HG02759 (cell line): ENCODE data around the gene ARL15.

ENCODE experiments used
- ATAC-seq: cut with Tn5 transposase; IDR thresholded peaks from one replicate; pipeline ENCODE4 v1.9.1; 2021; ENCODE audit warnings: mild to moderate bottlenecking, moderate library complexity; ENCODE audit not compliant: unreplicated experiment

ARL15 gene

GRCh38 chr5:53948598-53948997 is 361.8 kb downstream of the ARL15 start:
- no peak for ATAC-seq

GRCh38 chr5:53946405-53947100 is 363.8 kb downstream of the ARL15 start:
- no peak for ATAC-seq

DNA sequence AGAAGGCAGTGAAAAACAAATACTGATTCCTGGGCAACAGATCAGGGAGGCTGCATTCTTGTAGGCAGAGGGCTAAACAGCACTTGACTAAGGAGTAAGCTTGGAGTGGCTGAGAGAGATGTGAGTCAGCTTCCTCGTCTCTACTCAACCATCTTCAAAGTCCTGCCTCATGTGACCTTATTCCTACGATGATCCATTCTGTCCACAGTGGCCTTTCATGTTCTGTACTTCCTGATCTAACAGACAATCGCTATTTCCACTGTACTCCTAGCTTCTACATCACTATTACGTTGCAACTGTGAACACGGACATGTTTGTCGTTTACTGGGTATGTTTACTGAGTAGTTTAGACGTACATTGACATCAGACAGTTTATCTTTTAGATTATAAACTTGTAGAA is 365.4 kb downstream of the ARL15 start:
- no peak for ATAC-seq

DNA sequence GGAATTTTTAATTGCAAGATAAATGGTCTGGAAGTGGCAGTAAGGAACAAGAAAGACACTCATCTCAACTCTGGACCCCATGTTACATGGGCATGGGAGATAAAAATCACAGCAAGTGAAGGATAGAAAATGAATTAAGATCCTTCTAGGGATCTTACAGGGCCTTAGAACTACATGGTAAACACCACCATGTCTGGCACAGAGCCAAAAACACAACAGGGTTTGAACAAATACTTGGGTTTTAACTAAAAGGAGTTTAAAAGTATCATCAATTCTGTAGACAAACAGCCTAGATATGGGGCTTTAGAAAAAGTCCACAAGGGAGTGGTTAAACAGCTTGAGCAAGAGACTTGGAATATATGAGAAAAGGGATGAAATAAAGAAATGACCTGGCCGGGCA is 366.4 kb downstream of the ARL15 start:
- no peak for ATAC-seq

GRCh38 chr5:53942724-53943123 is 367.6 kb downstream of the ARL15 start:
- no peak for ATAC-seq

- ATAC-seq, result no peak
Measured at GRCh38 chr5:53940921-53941320, 369.5 kb downstream of the ARL15 start.

GRCh38 chr5:53937467-53937866 is 372.9 kb downstream of the ARL15 start:
- ATAC-seq, result no peak

DNA sequence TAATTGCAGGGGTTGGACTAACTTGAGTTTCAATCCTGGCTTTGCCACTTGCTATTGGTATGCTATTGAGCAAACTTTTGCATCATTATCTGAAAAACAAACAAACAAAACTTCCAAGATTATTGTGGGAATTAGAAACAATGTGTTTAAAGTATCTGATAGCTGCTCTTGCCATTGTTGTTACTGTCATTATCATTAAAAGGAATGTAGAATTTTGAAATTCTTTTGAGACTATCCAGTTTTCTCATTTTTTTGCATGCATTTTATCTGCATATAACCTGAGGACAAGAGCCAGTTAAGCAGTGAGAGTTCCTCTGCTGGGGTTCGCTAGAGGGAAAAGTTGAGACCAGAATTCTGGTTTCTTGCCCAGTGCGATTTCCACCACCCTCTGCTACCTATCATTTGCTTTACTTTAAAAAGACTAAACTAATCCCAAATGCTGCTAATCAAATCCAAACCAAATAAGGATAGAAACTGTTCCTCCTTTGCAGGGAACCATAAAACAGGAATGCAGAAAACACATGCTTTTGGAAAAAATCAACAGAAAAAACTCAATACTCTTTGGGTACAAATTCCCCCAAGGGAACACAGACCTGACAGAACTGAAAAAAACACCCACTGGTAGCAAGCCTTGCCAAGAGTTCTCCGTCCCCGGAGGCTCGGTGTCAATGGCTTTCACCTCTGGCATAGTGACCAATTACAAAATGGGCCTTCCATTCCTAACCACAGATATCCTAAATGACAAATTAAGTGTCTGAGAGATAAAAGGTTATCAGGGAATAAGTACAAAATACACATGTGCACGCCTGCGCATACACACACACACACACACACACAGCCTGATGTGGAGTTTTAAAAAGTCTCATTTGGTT is 373.7 kb downstream of the ARL15 start:
- ATAC-seq, result no peak

DNA sequence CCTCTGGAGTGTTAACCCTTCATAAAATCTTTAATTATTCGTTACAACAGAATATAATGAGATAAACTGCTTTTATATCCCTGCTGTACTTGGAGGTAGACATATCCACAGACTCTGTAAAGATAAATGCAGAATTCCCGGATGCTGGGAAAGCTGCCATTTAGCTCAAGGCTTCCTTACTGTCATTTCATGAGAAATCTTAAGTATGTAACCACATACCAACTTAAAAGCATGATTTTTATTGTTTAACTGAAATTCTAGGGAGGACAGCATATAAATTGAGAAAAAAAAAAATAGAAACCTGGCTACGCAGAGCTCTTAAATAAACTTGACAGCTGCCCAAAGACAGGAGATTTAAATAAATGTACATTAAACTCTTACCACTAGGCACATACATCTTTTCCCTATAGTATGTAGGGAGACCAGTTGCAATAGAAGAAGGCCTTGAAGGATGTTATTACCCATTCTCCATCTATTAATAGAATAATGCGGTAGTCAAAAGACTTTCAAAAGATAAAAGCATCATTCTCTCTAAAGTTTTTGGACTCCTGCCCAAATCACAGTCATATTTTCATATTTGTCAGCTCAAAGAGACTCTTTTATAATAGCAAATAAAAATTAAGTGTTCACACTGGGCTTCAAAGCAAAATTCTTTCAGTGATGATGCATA is 376.1 kb downstream of the ARL15 start:
- ATAC-seq, result no peak

DNA sequence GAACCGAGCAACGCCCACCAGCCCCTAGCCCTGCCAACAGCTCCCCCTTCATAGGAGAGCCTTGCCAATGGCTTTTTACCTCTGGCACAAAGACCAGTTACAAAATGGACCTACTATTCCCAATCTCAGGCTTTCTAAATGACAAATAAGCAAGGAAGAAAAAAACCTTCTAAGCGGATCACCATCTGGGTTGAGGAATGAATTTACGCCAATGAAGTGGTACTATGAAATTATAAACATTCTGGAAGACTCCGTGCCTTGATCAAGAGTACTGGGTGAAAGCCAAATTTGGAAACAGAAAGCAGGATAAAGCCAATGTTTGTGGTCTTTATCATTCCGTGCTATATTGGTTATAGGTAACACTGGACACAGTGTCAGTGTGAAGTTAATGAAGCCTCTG is 378.0 kb downstream of the ARL15 start:
- ATAC-seq, result no peak

- ATAC-seq, result no peak
Measured at GRCh38 chr5:53930457-53930856, 379.9 kb downstream of the ARL15 start.

- no peak for ATAC-seq
Measured at GRCh38 chr5:53929570-53929969, 380.8 kb downstream of the ARL15 start.

- no peak for ATAC-seq
Measured at GRCh38 chr5:53929152-53929551, 381.2 kb downstream of the ARL15 start.

DNA sequence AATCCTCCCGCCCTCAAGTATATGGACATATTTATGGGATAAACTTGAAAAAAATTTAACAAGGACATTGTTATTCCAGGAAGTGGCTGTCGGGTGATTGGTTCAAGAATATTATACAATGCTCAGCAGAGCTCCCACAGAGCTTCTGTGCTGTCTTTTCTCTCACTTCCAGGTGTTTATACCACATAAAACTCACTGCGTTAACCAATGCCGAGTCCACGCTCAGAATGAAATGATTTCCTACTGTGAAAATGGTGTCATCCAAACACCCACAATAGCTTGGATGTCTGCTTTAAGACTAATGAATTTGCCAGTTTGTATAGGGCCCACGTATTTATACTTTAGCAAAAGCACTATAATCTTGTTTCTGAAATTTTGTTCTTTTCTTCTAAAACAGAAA is 381.7 kb downstream of the ARL15 start:
- ATAC-seq, result no peak

DNA sequence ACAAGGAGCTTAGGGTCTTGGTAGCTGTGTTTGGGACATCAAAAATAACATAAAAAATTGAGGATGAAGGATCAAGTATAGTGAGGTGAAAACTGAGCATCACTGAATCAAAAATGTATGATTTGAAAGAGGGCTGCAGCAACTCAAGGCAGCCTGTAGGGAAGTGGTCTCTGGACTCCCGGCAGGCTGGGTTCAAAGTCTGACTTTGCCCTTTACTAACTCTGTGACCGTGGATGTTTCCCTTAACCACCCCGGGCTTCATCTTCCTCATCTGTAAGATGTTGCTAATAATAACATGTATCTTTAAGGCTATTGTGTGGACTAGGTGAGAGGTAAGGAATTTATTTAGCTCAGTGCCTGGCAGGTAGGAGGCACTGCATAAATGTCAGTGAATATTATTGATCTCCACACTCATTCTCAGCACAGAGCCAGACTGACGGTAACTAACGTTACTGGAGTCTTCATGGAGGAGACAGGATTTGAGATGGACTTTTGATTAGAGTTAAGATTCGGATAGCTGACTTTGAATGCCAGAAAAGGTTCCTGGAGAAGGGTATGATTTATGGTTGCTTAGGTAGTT is 382.6 kb downstream of the ARL15 start:
- ATAC-seq, result no peak

GRCh38 chr5:53926026-53926425 is 384.3 kb downstream of the ARL15 start:
- ATAC-seq, result no peak

DNA sequence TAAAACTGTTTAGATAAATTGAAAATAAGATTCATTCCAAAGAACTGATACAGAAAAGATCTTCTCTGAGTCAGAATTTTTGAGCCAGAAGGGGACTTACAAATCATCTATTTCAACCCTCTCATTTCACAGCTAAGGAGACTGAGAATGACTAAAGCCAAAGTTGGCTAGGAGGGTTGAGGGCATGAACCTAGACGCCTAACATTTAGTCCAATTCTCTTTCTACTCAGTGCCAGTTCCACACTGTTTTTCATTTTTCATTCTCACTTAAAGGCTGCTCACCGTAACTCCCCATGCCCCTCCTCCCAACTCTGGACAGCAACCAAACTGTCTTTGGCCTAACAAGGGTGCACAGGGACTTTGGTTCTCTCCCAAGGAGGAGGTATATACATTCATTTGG is 386.0 kb downstream of the ARL15 start:
- no peak for ATAC-seq

- no peak for ATAC-seq
Measured at GRCh38 chr5:53923961-53924360, 386.4 kb downstream of the ARL15 start.

DNA sequence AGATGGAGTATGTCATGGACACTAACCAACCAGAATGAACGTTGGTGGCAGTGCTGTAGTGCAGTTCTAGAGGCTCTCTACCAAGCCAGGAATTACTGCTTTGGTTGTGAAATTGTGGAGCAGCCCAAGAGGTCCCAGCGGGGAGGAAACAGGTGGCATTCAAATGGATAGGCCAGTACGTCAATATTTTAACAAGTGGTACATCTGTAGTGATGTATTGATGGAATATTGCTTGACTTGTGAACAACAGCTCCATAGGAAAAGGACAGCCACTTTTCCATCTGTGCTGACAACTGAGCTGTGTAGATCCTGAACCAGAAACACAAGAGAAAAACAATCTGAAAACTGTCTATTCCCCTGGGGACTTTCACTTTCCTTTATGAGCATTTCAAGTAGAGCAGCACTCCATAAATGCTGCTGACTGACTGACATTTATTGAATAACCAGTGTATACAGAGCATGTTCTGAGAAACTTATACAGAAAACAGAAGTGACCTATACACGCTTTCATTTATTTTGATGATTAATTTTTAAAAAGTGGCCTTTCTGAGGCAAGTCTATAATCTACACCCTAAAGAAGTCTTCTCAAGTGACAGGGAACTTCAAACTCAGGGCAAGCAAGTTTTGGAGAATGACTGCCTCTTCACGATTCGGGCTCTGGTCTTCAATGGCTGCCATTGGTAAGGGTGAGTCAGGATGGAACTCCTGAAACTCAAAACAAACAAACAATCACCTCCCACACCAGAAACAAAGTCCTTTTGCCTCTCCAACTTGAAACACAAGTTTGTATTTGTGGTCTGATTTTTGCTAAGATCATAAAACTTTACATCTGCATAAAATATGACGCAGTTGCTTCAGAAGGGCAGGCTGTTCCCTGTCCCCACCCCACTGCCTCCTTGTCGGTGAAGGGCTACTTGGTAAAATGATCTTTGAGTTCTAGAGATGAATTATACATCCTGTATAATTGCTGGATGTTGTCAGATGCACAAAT is 387.6 kb downstream of the ARL15 start:
- ATAC-seq, result no peak

DNA sequence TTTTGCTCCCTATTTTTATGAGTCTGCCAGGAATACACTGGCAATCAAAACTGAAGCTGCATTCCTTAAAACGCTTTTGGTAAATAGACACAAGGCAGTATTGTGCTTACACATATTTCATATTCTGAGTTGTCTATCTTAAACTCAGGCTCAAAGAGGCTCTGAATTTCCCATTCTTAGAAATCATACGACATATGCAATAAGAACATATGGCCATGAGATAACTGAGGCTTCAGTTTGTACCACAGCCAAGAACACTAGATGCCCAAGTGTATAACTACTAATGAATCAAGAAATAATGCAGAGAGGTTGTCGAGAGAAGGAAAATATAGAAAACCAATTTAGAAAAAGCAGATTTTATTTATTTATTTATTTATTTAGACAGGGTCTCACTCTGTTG is 392.5 kb downstream of the ARL15 start:
- no peak for ATAC-seq
